Measurements from ENCODE around the gene SCD5. TPM values are rescaled to one million over a fixed set of nuclear protein-coding genes. Genes with fewer than 3 reads are reported as not detected.

SCD5 gene
- total RNA-seq, 1 experiment from 2014 or later: 16.3 TPM

GRCh38 chr4:82780752-82781231 lies 17.8 kb downstream of the SCD5 start:
- peaks cover 7% of the 10 kb centered on the region for H3K36me3 Mint-ChIP-seq (ENCODE audit: insufficient read depth, unreplicated experiment)

GRCh38 chr4:82780170-82780751 lies 18.3 kb downstream of the SCD5 start:
- Mint-ChIP-seq H3K4me3 (ENCODE audit: low read depth, unreplicated experiment) (no peak overlapping the region), H3K27ac (ENCODE audit: unreplicated experiment) (peak overlapping the region; percentile 81), H3K9me3 (ENCODE audit: low read depth, unreplicated experiment) (no peaks in the 10 kb centered on the region), H3K27me3 (ENCODE audit: unreplicated experiment) (no peaks in the 10 kb centered on the region), H3K36me3 (ENCODE audit: insufficient read depth, unreplicated experiment) (peaks cover 7% of the 10 kb centered on the region), H3K4me1 (ENCODE audit: low read depth, unreplicated experiment) (peaks cover 46% of the 10 kb centered on the region)
- no peak for DNase-seq
- BruUV-seq (replicated peaks): no TSS peak
- no peak for TF ChIP-seq CTCF (IDR thresholded peaks at IDR 0.05; ENCODE audit: unreplicated experiment)
- CTCF ChIA-PET: no interaction called here
- intact Hi-C loops (cut with micrococcal nuclease; ENCODE audit: unreplicated experiment): no loop called here

More at GRCh38 chr4:82780752-82781231, 17.8 kb downstream of the SCD5 start:
- H3K4me3 Mint-ChIP-seq (ENCODE audit: low read depth, unreplicated experiment): no peak overlapping the region
- peaks cover 52% of the 10 kb centered on the region for H3K4me1 Mint-ChIP-seq (ENCODE audit: low read depth, unreplicated experiment)
- no peaks in the 10 kb centered on the region for H3K27me3 Mint-ChIP-seq (ENCODE audit: unreplicated experiment)
- H3K27ac Mint-ChIP-seq (ENCODE audit: unreplicated experiment): peak overlapping the region; percentile 81
- DNase-seq: peak; percentile 87
- CTCF ChIA-PET: interaction anchor here (0.7 kb wide), 1 partner anchor 15 kb away, joined by 3 read pairs; no protein-coding TSS in a partner anchor
- intact Hi-C loops (cut with micrococcal nuclease; ENCODE audit: unreplicated experiment): no loop called here
- TF ChIP-seq CTCF (IDR thresholded peaks at IDR 0.05; ENCODE audit: unreplicated experiment): no peak
- no peaks in the 10 kb centered on the region for H3K9me3 Mint-ChIP-seq (ENCODE audit: low read depth, unreplicated experiment)
- no TSS peak for BruUV-seq (replicated peaks)

- Mint-ChIP-seq H3K27ac (ENCODE audit: unreplicated experiment) (no peak overlapping the region), H3K9me3 (ENCODE audit: low read depth, unreplicated experiment) (no peaks in the 10 kb centered on the region), H3K4me3 (ENCODE audit: low read depth, unreplicated experiment) (no peak overlapping the region), H3K27me3 (ENCODE audit: unreplicated experiment) (no peaks in the 10 kb centered on the region), H3K4me1 (ENCODE audit: low read depth, unreplicated experiment) (peaks cover 38% of the 10 kb centered on the region), H3K36me3 (ENCODE audit: insufficient read depth, unreplicated experiment) (peaks cover 7% of the 10 kb centered on the region)
- TF ChIP-seq CTCF (IDR thresholded peaks at IDR 0.05; ENCODE audit: unreplicated experiment): no peak
- no TSS peak for BruUV-seq (replicated peaks)
- intact Hi-C loops (cut with micrococcal nuclease; ENCODE audit: unreplicated experiment): no loop called here
- peak; percentile 12 for DNase-seq
- CTCF ChIA-PET: no interaction called here
Measured at GRCh38 chr4:82779032-82779431, 19.6 kb downstream of the SCD5 start.

GRCh38 chr4:82777857-82778525 lies 20.6 kb downstream of the SCD5 start:
- peaks cover 7% of the 10 kb centered on the region for H3K36me3 Mint-ChIP-seq (ENCODE audit: insufficient read depth, unreplicated experiment)
- no peak overlapping the region for H3K4me3 Mint-ChIP-seq (ENCODE audit: low read depth, unreplicated experiment)
- no peaks in the 10 kb centered on the region for H3K27me3 Mint-ChIP-seq (ENCODE audit: unreplicated experiment)
- no peak for DNase-seq
- H3K9me3 Mint-ChIP-seq (ENCODE audit: low read depth, unreplicated experiment): no peaks in the 10 kb centered on the region
- H3K4me1 Mint-ChIP-seq (ENCODE audit: low read depth, unreplicated experiment): peaks cover 38% of the 10 kb centered on the region
- intact Hi-C loops (cut with micrococcal nuclease; ENCODE audit: unreplicated experiment): no loop called here
- BruUV-seq (replicated peaks): no TSS peak
- no peak overlapping the region for H3K27ac Mint-ChIP-seq (ENCODE audit: unreplicated experiment)
- CTCF ChIA-PET: no interaction called here
- no peak for TF ChIP-seq CTCF (IDR thresholded peaks at IDR 0.05; ENCODE audit: unreplicated experiment)
